Hippocampal formation (tissue), 2 donors: ENCODE data around the gene SLC25A13.
"Not testable (repeated sequence)": the region's sequence is repeated elsewhere in the genome, so short reads cannot be mapped to it uniquely, and the experiment has no call there.

ENCODE experiments used
- DNase-seq, 2 donors: peaks; one replicate each; lab custom pipeline; 2025; lab: John Stamatoyannopoulos, UW

Gene SLC25A13

GRCh38 chr7:96299496-96299895, 22.4 kb downstream of the SLC25A13 start:
- no peak for DNase-seq

GRCh38 chr7:96297876-96298275, 24.0 kb downstream of the SLC25A13 start:
- DNase-seq = peak; percentile 79 to 91

GRCh38 chr7:96297446-96297845, 24.5 kb downstream of the SLC25A13 start:
- DNase-seq = not testable (repeated sequence)

GRCh38 chr7:96293911-96294310, 28.0 kb downstream of the SLC25A13 start:
- not testable (repeated sequence) for DNase-seq

- DNase-seq = no peak
Measured at GRCh38 chr7:96287559-96287958, 34.3 kb downstream of the SLC25A13 start.

- no peak for DNase-seq
Measured at GRCh38 chr7:96287132-96287531, 34.8 kb downstream of the SLC25A13 start.

GRCh38 chr7:96285579-96285978, 36.3 kb downstream of the SLC25A13 start:
- no peak for DNase-seq

GRCh38 chr7:96284835-96285234, 37.1 kb downstream of the SLC25A13 start:
- DNase-seq = no peak

- no peak for DNase-seq
Measured at GRCh38 chr7:96284240-96284639, 37.7 kb downstream of the SLC25A13 start.

GRCh38 chr7:96282835-96283234, 39.1 kb downstream of the SLC25A13 start:
- no peak for DNase-seq

GRCh38 chr7:96277921-96278320, 44.0 kb downstream of the SLC25A13 start:
- DNase-seq = no peak

- no peak for DNase-seq
Measured at GRCh38 chr7:96276019-96276418, 45.9 kb downstream of the SLC25A13 start.

- no peak for DNase-seq
Measured at GRCh38 chr7:96273716-96274115, 48.2 kb downstream of the SLC25A13 start.

- no peak for DNase-seq
Measured at GRCh38 chr7:96269246-96269994, 52.5 kb downstream of the SLC25A13 start.

- DNase-seq = no peak
Measured at GRCh38 chr7:96266580-96266979, 55.3 kb downstream of the SLC25A13 start.

- no peak for DNase-seq
Measured at GRCh38 chr7:96266015-96266414, 55.9 kb downstream of the SLC25A13 start.

GRCh38 chr7:96253964-96254363, 67.9 kb downstream of the SLC25A13 start:
- no peak for DNase-seq

GRCh38 chr7:96253441-96253840, 68.5 kb downstream of the SLC25A13 start:
- no peak for DNase-seq

GRCh38 chr7:96250776-96251361, 71.0 kb downstream of the SLC25A13 start:
- DNase-seq = no peak

- DNase-seq = no peak
Measured at GRCh38 chr7:96248405-96248804, 73.5 kb downstream of the SLC25A13 start.

GRCh38 chr7:96246919-96247318, 75.0 kb downstream of the SLC25A13 start:
- no peak for DNase-seq

GRCh38 chr7:96244992-96245292, 77.0 kb downstream of the SLC25A13 start:
- no peak for DNase-seq

GRCh38 chr7:96244244-96244991, 77.5 kb downstream of the SLC25A13 start:
- no peak for DNase-seq
